Epithelial cell of esophagus (primary cell): Measurements from ENCODE around the gene NES.
"Not testable (repeated sequence)": the region's sequence is repeated elsewhere in the genome, so short reads cannot be mapped to it uniquely, and the experiment has no call there.

Experiments used
- DNase-seq: peaks from one replicate; pipeline ENCODE4 v3.0.0; 2010; ENCODE audit warnings: low read depth
- H3K4me3 ChIP-seq: 2 replicates; pipeline ENCODE4 v1.5.1; 2011; ENCODE audit warnings: mild to moderate bottlenecking, low read length, control low read depth
- CTCF ChIP-seq: IDR thresholded peaks from 2 replicates; pipeline ENCODE4 v1.5.1; 2011; ENCODE audit warnings: low read depth, mild to moderate bottlenecking, low read length, control low read depth, inconsistent platforms; ENCODE audit not compliant: insufficient read depth; ENCODE audit errors: missing control alignments

Gene NES

DNA sequence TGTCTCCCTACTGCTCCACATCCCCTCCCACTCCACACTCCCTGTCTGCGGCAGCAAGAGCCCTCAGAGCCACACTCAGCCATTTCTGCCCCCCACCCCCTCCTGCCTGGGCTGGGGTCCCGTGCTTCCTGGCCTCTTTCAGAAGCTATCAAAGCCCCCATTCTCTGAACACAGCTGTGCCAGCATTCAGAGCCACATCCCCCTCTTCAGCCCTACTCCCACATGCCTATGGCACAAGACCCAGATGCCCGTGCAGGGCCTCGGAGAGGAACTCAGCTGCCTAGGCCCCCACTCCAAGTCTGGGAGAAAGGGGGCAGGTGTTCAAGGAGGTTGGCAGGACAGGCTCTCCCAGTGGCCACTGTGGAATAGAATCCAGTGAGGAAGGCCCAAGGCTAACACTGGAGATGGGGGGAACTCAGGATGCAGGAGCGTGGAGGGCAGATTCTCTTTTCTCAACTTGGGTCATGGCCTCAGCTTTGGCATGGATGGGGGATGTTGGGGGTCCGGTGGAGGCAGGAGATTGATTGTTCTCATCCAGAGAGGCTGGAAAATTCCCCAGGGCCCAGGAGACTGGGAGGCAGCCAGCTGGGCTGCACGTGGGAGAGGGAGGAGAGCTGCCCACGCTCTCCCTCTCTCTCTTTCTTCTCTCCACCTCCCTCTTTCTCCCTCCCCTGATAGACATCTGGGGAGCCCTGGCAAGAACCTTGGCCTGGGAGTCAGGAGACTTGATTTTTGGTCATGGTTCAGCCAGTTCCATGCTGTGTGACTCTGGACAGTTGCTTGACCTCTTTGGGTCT is 38.8 kb downstream of the NES start:
- no peak for DNase-seq
- no peak overlapping the region for H3K4me3 ChIP-seq
- TF ChIP-seq CTCF: no peak

- no peak for DNase-seq
- H3K4me3 ChIP-seq: no peak overlapping the region
- no peak for TF ChIP-seq CTCF
Observed at GRCh38 chr1:156632355-156632754, 44.9 kb downstream of the NES start.

DNA sequence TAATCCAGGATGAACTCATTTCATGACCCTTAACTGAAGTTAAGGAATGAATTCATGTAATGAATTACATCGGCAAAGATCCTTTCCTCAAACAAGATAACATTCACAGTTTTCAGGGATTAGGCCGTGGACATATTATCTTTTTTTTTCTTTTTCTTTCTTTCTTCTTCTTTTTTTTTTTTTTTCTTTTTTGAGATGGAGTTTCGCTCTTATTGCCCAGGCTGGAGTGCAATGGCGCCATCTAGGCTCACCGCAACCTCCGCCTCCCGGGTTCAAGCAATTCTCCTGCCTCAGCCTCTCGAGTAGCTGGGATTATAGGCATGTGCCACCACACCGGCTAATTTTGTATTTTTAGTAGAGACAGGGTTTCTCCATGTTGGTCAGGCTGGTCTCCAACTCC is 46.1 kb downstream of the NES start:
- H3K4me3 ChIP-seq, DNase-seq: not testable (repeated sequence)

- TF ChIP-seq CTCF: no peak
- no peak overlapping the region for H3K4me3 ChIP-seq
- no peak for DNase-seq
Observed at GRCh38 chr1:156629823-156630449, 47.3 kb downstream of the NES start.

DNA sequence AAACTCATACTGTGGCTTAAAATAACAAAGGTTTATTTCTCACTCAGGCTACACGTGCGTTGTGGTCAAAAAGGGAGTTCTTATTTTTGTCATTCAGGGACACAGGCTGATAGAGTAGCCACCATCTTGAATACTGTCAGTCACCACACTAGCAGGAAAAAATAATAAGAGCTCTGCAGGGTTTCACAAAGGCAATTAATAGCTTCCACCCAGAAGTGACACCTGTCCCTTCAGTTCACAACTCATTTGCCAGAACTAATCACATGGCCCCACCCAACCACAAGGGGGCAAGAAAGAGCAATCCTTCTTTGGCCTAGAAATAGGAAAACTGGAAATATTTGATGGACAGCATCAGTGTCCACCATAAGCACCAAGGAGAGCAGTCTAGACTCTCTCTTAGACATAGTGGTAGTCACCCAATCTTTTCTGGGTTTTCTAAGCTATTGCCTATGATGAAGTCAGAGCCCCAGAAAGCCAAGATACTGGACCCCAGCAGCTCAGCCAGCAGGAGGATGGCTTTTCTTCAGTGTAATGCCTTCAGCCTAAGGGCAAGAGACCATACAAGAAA is 49.8 kb downstream of the NES start:
- no peak overlapping the region for H3K4me3 ChIP-seq
- DNase-seq: peak; percentile 51
- peak; percentile 62 for TF ChIP-seq CTCF

- TF ChIP-seq CTCF: no peak
- H3K4me3 ChIP-seq: no peak overlapping the region
- DNase-seq: no peak
Observed at GRCh38 chr1:156626079-156626438, 51.1 kb downstream of the NES start.

- peak; percentile 47 for DNase-seq
- peak; percentile 79 for TF ChIP-seq CTCF
- no peak overlapping the region for H3K4me3 ChIP-seq
Observed at GRCh38 chr1:156625436-156626078, 51.6 kb downstream of the NES start.
